ENCODE data around the gene PRKAR1B. TPM values are rescaled to one million over a fixed set of nuclear protein-coding genes. Genes with fewer than 3 reads are reported as not detected.

Gene PRKAR1B
- total and polyA plus RNA-seq, 8 donors = 2.5 to 8.4 (median 5.3) TPM

- DNase-seq = peak in 1 of 6 donors; percentile 50
- no peak for FAIRE-seq
- H3K4me1 ChIP-seq = no peaks in the 10 kb centered on the region
- no peak for TF ChIP-seq CTCF (IDR thresholded peaks at IDR 0.05)
- H3K27me3 ChIP-seq = no peaks in the 10 kb centered on the region
- no peak overlapping the region for H3K27ac ChIP-seq
- H3K9me3 ChIP-seq = no peaks in the 10 kb centered on the region
- H3K36me3 ChIP-seq = no peaks in the 10 kb centered on the region
- ATAC-seq = peak in 1 of 4 donors; percentile 27
- no peak overlapping the region for H3K4me3 ChIP-seq
- 78 to 91% methylated on average over 12 of the region's 12 CpGs for WGBS, 2 donors
- intact Hi-C loops (cut with DNase I) = no loop called here
Measured at GRCh38 chr7:587767-588166, 139.3 kb downstream of the PRKAR1B start.

GRCh38 chr7:586494-586893, 140.6 kb downstream of the PRKAR1B start:
- no peaks in the 10 kb centered on the region for H3K9me3 ChIP-seq
- H3K4me3 ChIP-seq = no peak overlapping the region
- H3K4me1 ChIP-seq = no peaks in the 10 kb centered on the region
- H3K27me3 ChIP-seq = no peaks in the 10 kb centered on the region
- intact Hi-C loops (cut with DNase I) = no loop called here
- FAIRE-seq (no peak), ATAC-seq (no peak), DNase-seq (peak in 2 of 6 donors; percentile 3 to 6)
- no peak for TF ChIP-seq CTCF (IDR thresholded peaks at IDR 0.05)
- no peak overlapping the region for H3K27ac ChIP-seq
- H3K36me3 ChIP-seq = no peaks in the 10 kb centered on the region
- WGBS, 2 donors = 96 to 100% methylated on average over 4 of the region's 4 CpGs

GRCh38 chr7:585873-586272, 141.2 kb downstream of the PRKAR1B start:
- Histone ChIP-seq H3K4me1 (no peaks in the 10 kb centered on the region), H3K36me3 (no peaks in the 10 kb centered on the region), H3K4me3 (no peak overlapping the region), H3K9me3 (no peaks in the 10 kb centered on the region), H3K27me3 (no peaks in the 10 kb centered on the region), H3K27ac (no peak overlapping the region)
- TF ChIP-seq CTCF (IDR thresholded peaks at IDR 0.05) = no peak
- no peak for FAIRE-seq
- peak in 1 of 6 donors; percentile 14 for DNase-seq
- intact Hi-C loops (cut with DNase I) = no loop called here
- ATAC-seq = no peak
- 96 to 98% methylated on average over 6 of the region's 6 CpGs for WGBS, 2 donors

- Histone ChIP-seq H3K4me3 (no peak overlapping the region), H3K9me3 (no peaks in the 10 kb centered on the region), H3K27me3 (no peaks in the 10 kb centered on the region), H3K4me1 (no peaks in the 10 kb centered on the region), H3K36me3 (no peaks in the 10 kb centered on the region), H3K27ac (no peak overlapping the region)
- no peak for ATAC-seq
- DNase-seq = peak in 1 of 6 donors; percentile 32
- no peak for TF ChIP-seq CTCF (IDR thresholded peaks at IDR 0.05)
- no peak for FAIRE-seq
- WGBS, 2 donors = 93 to 95% methylated on average over 18 of the region's 18 CpGs
- intact Hi-C loops (cut with DNase I) = no loop called here
Measured at GRCh38 chr7:585229-585711, 141.8 kb downstream of the PRKAR1B start.

- Histone ChIP-seq H3K9me3 (no peaks in the 10 kb centered on the region), H3K4me3 (no peak overlapping the region), H3K4me1 (no peaks in the 10 kb centered on the region), H3K27me3 (no peaks in the 10 kb centered on the region), H3K36me3 (no peaks in the 10 kb centered on the region), H3K27ac (no peak overlapping the region)
- no peak for ATAC-seq
- intact Hi-C loops (cut with DNase I) = no loop called here
- WGBS, 2 donors = 94 to 99% methylated on average over 12 of the region's 12 CpGs
- DNase-seq = peak in 2 of 6 donors; percentile 6 to 25
- no peak for FAIRE-seq
- TF ChIP-seq CTCF (IDR thresholded peaks at IDR 0.05) = no peak
Measured at GRCh38 chr7:584820-585219, 142.3 kb downstream of the PRKAR1B start.
